ENCODE measurements around the gene NAP1L5.

Gene NAP1L5

GRCh38 chr4:88697588-88698329, at the start of gene NAP1L5:
TSS of gene NAP1L5 (minus strand) at chr4:88697829. CDS start at chr4:88697754, 75 bp downstream.
- DNase-seq (ENCODE audit: low spot score) = peak; percentile 29

- no peak for DNase-seq (ENCODE audit: low spot score)
These were observed 49.7 kb upstream of the NAP1L5 start for GRCh38 chr4:88747351-88747750.

GRCh38 chr4:88746206-88746605, 48.6 kb upstream of the NAP1L5 start:
- DNase-seq (ENCODE audit: low spot score) = no peak

GRCh38 chr4:88745581-88746163, 48.0 kb upstream of the NAP1L5 start:
- no peak for DNase-seq (ENCODE audit: low spot score)

GRCh38 chr4:88745175-88745574, 47.5 kb upstream of the NAP1L5 start:
- no peak for DNase-seq (ENCODE audit: low spot score)

- DNase-seq (ENCODE audit: low spot score) = no peak
These were observed 47.0 kb upstream of the NAP1L5 start for GRCh38 chr4:88744609-88745008.

- DNase-seq (ENCODE audit: low spot score) = no peak
These were observed 46.1 kb upstream of the NAP1L5 start for GRCh38 chr4:88743696-88744095.

GRCh38 chr4:88742561-88742960, 44.9 kb upstream of the NAP1L5 start:
- DNase-seq (ENCODE audit: low spot score) = no peak

- DNase-seq (ENCODE audit: low spot score) = no peak
These were observed 40.6 kb upstream of the NAP1L5 start for GRCh38 chr4:88738180-88738579.

GRCh38 chr4:88737307-88737941, 39.8 kb upstream of the NAP1L5 start:
- DNase-seq (ENCODE audit: low spot score) = no peak

GRCh38 chr4:88736264-88736663, 38.6 kb upstream of the NAP1L5 start:
- DNase-seq (ENCODE audit: low spot score) = no peak

- DNase-seq (ENCODE audit: low spot score) = no peak
These were observed 37.9 kb upstream of the NAP1L5 start for GRCh38 chr4:88735564-88735963.

GRCh38 chr4:88734403-88734949, 36.8 kb upstream of the NAP1L5 start:
- no peak for DNase-seq (ENCODE audit: low spot score)

GRCh38 chr4:88732714-88733368, 35.2 kb upstream of the NAP1L5 start:
- no peak for DNase-seq (ENCODE audit: low spot score)

GRCh38 chr4:88731381-88731780, 33.8 kb upstream of the NAP1L5 start:
- no peak for DNase-seq (ENCODE audit: low spot score)

- DNase-seq (ENCODE audit: low spot score) = no peak
These were observed 33.2 kb upstream of the NAP1L5 start for GRCh38 chr4:88730811-88731210.

GRCh38 chr4:88729146-88729760, 31.6 kb upstream of the NAP1L5 start:
- DNase-seq (ENCODE audit: low spot score) = no peak

- no peak for DNase-seq (ENCODE audit: low spot score)
These were observed 30.5 kb upstream of the NAP1L5 start for GRCh38 chr4:88728146-88728545.

GRCh38 chr4:88725986-88726385, 28.4 kb upstream of the NAP1L5 start:
- no peak for DNase-seq (ENCODE audit: low spot score)

GRCh38 chr4:88725143-88725542, 27.5 kb upstream of the NAP1L5 start:
- no peak for DNase-seq (ENCODE audit: low spot score)

GRCh38 chr4:88724406-88724805, 26.8 kb upstream of the NAP1L5 start:
- no peak for DNase-seq (ENCODE audit: low spot score)

- DNase-seq (ENCODE audit: low spot score) = no peak
These were observed 25.2 kb upstream of the NAP1L5 start for GRCh38 chr4:88722828-88723227.

All from kidney capillary endothelial cell (primary cell).